ENCODE data around the gene HS1BP3. TPM values are rescaled to one million over a fixed set of nuclear protein-coding genes. Genes with fewer than 3 reads are reported as not detected.

Gene HS1BP3
- total RNA-seq, 1 experiment from 2014 or later: 26.4 TPM

GRCh38 chr2:20568501-20569463 is 82.1 kb downstream of the HS1BP3 start:
- CTCF ChIA-PET: no interaction called here
- peak overlapping the region; percentile 27 for H3K27ac Mint-ChIP-seq (ENCODE audit: unreplicated experiment)

GRCh38 chr2:20567926-20568179 is 83.0 kb downstream of the HS1BP3 start:
- CTCF ChIA-PET: interaction anchor here (1.1 kb wide), 1 partner anchor 42 kb away, joined by 3 read pairs; no protein-coding TSS in a partner anchor
- intact Hi-C loops (cut with micrococcal nuclease; ENCODE audit: unreplicated experiment): no loop called here

More at GRCh38 chr2:20568501-20569463, 82.1 kb downstream of the HS1BP3 start:
- Mint-ChIP-seq H3K27me3 (ENCODE audit: unreplicated experiment) (no peaks in the 10 kb centered on the region), H3K36me3 (ENCODE audit: insufficient read depth, unreplicated experiment) (no peaks in the 10 kb centered on the region), H3K4me3 (ENCODE audit: low read depth, unreplicated experiment) (no peak overlapping the region), H3K4me1 (ENCODE audit: low read depth, unreplicated experiment) (peaks cover 24% of the 10 kb centered on the region), H3K9me3 (ENCODE audit: low read depth, unreplicated experiment) (no peaks in the 10 kb centered on the region)
- TF ChIP-seq CTCF (IDR thresholded peaks at IDR 0.05; ENCODE audit: unreplicated experiment): no peak
- intact Hi-C loops (cut with micrococcal nuclease; ENCODE audit: unreplicated experiment): no loop called here
- DNase-seq: peak; percentile 30
- BruUV-seq (replicated peaks): no TSS peak

More at GRCh38 chr2:20567926-20568179, 83.0 kb downstream of the HS1BP3 start:
- TF ChIP-seq CTCF (IDR thresholded peaks at IDR 0.05; ENCODE audit: unreplicated experiment): no peak
- no peak overlapping the region for H3K4me3 Mint-ChIP-seq (ENCODE audit: low read depth, unreplicated experiment)
- BruUV-seq (replicated peaks): no TSS peak
- H3K9me3 Mint-ChIP-seq (ENCODE audit: low read depth, unreplicated experiment): no peaks in the 10 kb centered on the region
- peaks cover 24% of the 10 kb centered on the region for H3K4me1 Mint-ChIP-seq (ENCODE audit: low read depth, unreplicated experiment)
- no peak for DNase-seq
- no peaks in the 10 kb centered on the region for H3K27me3 Mint-ChIP-seq (ENCODE audit: unreplicated experiment)
- peak overlapping the region; percentile 18 for H3K27ac Mint-ChIP-seq (ENCODE audit: unreplicated experiment)
- no peaks in the 10 kb centered on the region for H3K36me3 Mint-ChIP-seq (ENCODE audit: insufficient read depth, unreplicated experiment)

Other genes starting within 250 kb of the HS1BP3 start
- 143 and 147 TPM in 2 replicates for gene RHOB, start 204.0 kb downstream of the HS1BP3 start, total RNA-seq (2022)
- not detected in 2 replicates for gene GDF7, start 16.0 kb upstream of the HS1BP3 start, total RNA-seq (2022)
- 18.1 and 21.5 TPM in 2 replicates for gene LDAH, start 172.0 kb upstream of the HS1BP3 start, total RNA-seq (2022)